ENCODE measurements around the gene PICALM. TPM values are rescaled to one million over a fixed set of nuclear protein-coding genes. Genes with fewer than 3 reads are reported as not detected.
"Not testable (repeated sequence)": the region's sequence is repeated elsewhere in the genome, so short reads cannot be mapped to it uniquely, and the experiment has no call there.

The PICALM gene
- total and polyA plus RNA-seq, 2 of the 8 experiments (the other 6 are each of a cell fraction or from before 2014, with no cell fraction given), result 69.4 to 71.3 TPM

- TF ChIP-seq SP4 (IDR thresholded peaks at IDR 0.05; ENCODE audit: low read length) (no peak), TBP (IDR thresholded peaks at IDR 0.05; ENCODE audit: low read depth, low read length) (no peak), SP2 (IDR thresholded peaks at IDR 0.05; ENCODE audit: low read length) (no peak), RNF2 (IDR thresholded peaks at IDR 0.05; ENCODE audit: borderline replicate concordance, low read depth, low read length, missing control alignments, poor library complexity, severe bottlenecking) (no peak)
These were observed 138.0 kb downstream of the PICALM start (continued) for GRCh38 chr11:85930879-85931366.

DNA sequence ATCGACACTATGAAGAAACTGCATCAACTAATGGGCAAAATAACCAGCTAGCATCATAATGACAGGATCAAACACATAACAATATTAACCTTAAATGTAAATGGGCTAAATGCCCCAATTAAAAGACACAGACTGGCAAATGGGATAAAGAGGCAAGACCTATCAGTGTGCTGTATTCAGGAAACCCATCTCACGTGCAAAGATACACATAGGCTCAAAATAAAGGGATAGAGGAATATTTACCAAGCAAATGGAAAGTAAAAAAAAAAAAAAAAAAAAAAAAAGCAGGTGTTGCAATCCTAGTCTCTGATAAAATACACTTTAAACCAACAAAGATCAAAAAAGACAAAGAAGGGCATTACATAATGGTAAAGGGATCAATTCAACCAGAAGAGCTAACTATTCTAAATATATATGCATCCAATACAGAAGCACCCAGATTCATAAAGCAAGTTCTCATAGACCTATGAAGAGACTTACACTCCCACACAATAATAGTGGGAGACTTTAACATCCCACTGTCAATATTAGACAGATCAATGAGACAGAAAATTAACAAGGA, 142.2 kb downstream of the PICALM start:
- H3K4me1 ChIP-seq (replicated peaks in 1 of 4; ENCODE audit: control insufficient read depth in 3 of 4, insufficient read depth in 4 of 4, low read length in 3 of 4); H3K79me1 ChIP-seq (ENCODE audit: low read depth, low read length); H3K23me2 ChIP-seq (ENCODE audit: low read depth, low read length); H2BK12ac ChIP-seq (ENCODE audit: low read depth, low read length); H2AK5ac ChIP-seq (ENCODE audit: low read depth, low read length); H2BK120ac ChIP-seq (replicated peaks; ENCODE audit: low read depth, low read length); H3K4ac ChIP-seq (replicated peaks; ENCODE audit: insufficient read length, low read depth, low read length); H3K27me3 ChIP-seq (replicated peaks in 1 of 4; ENCODE audit: control insufficient read depth in 3 of 4, extremely low read depth in 1 of 4, insufficient read depth in 3 of 4, low read length in 3 of 4); H4K5ac ChIP-seq (ENCODE audit: insufficient read length, low read depth, low read length); H3K18ac ChIP-seq (ENCODE audit: extremely low read depth, low read length); H3K27ac ChIP-seq (ENCODE audit: low read depth, low read length); H2BK5ac ChIP-seq (ENCODE audit: low read depth, low read length); H3K23ac ChIP-seq (ENCODE audit: insufficient read length); H3K9ac ChIP-seq (replicated peaks in 1 of 4; ENCODE audit: extremely low read depth in 1 of 4, low read depth in 3 of 4, low read length in 3 of 4); H2AFZ ChIP-seq (ENCODE audit: low read length); FAIRE-seq; CTCF ChIA-PET (ENCODE audit: partially characterized antibody); H4K91ac ChIP-seq (replicated peaks; ENCODE audit: insufficient read length, low read length); H3K4me2 ChIP-seq (ENCODE audit: insufficient read depth in 1 of 2, low read depth in 2 of 2, low read length in 2 of 2); H4K8ac ChIP-seq (ENCODE audit: extremely low read depth, insufficient read depth, low read length); H2BK15ac ChIP-seq (ENCODE audit: low read length); H4K20me1 ChIP-seq (replicated peaks in 1 of 2; ENCODE audit: control insufficient read depth in 1 of 2, insufficient read depth in 2 of 2, low read length in 2 of 2); H3K36me3 ChIP-seq (ENCODE audit: control insufficient read depth in 2 of 4, insufficient read depth in 4 of 4, low read length in 3 of 4); H3K56ac ChIP-seq (replicated peaks; ENCODE audit: insufficient read length, low read depth, low read length); H2BK20ac ChIP-seq (ENCODE audit: low read length); H3K9me3 ChIP-seq (ENCODE audit: insufficient read depth in 2 of 2, low read depth in 1 of 2, low read length in 1 of 2); H3K4me3 ChIP-seq (ENCODE audit: extremely low read depth in 1 of 4, insufficient read depth in 2 of 4, low read depth in 3 of 4, low read length in 4 of 4); H3K14ac ChIP-seq (ENCODE audit: insufficient read length); DNase-seq (ENCODE audit: low read depth in 1 of 2, low spot score in 2 of 2); POLR2A ChIA-PET (ENCODE audit: partially characterized antibody); H3K79me2 ChIP-seq (ENCODE audit: control insufficient read depth in 1 of 2, insufficient read depth in 2 of 2, low read length in 2 of 2): not testable (repeated sequence)
- 89% methylated on average over 2 of the region's 2 CpGs; no CpG with 5 or more reads in 1 of the 2 experiments for WGBS, 2 experiments (ENCODE audit: extremely low coverage in 1 of 2, insufficient coverage in 1 of 2, insufficient read length in 1 of 2, insufficient replicate concordance in 2 of 2, low coverage in 1 of 2, low lambda C conversion rate in 2 of 2, missing lambda C conversion rate in 1 of 2)

Data from H1 (cell line).